H54 (cell line): ENCODE measurements around the gene CST11.

Source experiments
- DNase-seq: peaks from one replicate; pipeline ENCODE4 v3.0.0; 2011; ENCODE audit warnings: low spot score, mixed read lengths; ENCODE audit not compliant: insufficient read length
- FAIRE-seq: peaks from 3 replicates; lab custom pipeline; 2011; peaks lifted over from hg19 to GRCh38; lab: Jason Lieb, UNC
- POLR2A ChIP-seq: IDR thresholded peaks from 2 replicates; pipeline ENCODE4 v1.6.1; 2011; ENCODE audit warnings: low read depth, mild to moderate bottlenecking, low read length

CST11 gene

DNA sequence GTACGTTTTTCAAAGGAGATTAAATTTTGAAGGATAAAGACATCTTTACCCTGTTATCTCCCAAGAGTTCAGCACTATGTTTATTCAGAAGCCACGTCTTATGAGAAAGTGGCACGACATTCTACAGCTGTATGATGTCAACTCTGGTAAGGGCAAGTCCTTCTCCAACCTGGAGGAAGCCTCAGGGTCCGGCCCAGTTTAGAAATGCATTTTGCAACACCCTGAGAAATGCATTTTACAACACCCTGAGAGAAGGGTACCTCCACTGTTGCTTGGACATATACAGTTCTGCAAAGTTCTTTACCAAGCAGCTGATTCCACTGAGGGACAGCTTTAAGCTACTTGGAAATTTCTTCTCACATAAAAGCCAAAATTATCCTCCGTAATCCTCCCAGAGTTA, 48.9 kb downstream of the CST11 start:
- FAIRE-seq: no peak
- DNase-seq: no peak
- no peak for TF ChIP-seq POLR2A

DNA sequence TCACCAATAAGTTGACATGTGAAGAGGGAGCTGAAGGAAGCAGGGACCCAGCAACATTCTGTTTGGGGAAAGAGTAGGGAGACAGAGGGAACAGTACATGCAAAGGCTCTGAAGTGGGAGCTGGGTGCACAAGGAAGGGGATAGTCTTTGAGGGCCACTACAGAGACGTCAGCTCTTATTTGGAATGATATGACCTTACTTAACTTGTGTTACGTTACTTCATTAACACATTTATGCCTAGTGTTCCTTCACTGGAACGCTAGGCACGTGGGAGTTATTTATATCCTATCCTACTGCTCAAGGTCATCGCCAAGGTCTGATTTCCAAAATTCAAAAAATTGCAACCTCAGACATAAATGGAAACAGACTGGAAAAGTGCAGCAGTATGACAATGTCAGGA, 51.6 kb downstream of the CST11 start:
- FAIRE-seq: no peak
- no peak for TF ChIP-seq POLR2A
- DNase-seq: no peak
